ENCODE data around the gene ZFX.
A peak's percentile ranks its signal among the peaks of the same experiment; 100 is the strongest.

The ZFX gene

DNA sequence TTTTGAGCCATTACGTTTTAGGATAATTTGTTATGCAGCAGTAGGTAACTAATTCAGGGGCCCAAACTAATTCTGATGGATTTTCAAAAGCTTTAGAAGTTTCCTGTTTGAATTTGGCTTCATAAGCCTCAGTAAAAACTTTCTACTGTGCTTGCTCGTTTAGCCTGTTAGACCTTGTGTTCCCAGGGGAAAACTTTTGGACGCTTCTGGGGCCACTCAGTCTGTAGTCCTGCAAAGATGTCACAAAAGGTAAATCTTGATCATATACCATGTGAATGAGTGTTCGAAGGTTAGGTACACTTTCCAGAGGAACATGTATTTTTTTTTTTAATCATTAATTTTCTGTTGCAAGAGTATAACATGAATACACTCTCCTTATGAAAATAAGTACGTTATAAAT, 93.7 kb downstream of the ZFX start:
- H3K27me3 ChIP-seq (ENCODE audit: control insufficient read depth, insufficient read depth, low read length) = peaks cover 20% of the 10 kb centered on the region
- H3K36me3 ChIP-seq (ENCODE audit: insufficient read depth, low read length) = no peaks in the 10 kb centered on the region
- H3K9me3 ChIP-seq (replicated peaks; ENCODE audit: low read length) = no peaks in the 10 kb centered on the region
- H3K4me1 ChIP-seq (ENCODE audit: control insufficient read depth, insufficient read depth, low read length) = peaks cover 19% of the 10 kb centered on the region
- no peak overlapping the region for H3K4me3 ChIP-seq (ENCODE audit: low read length)
- H3K9ac ChIP-seq (ENCODE audit: low read depth, low read length) = no peak overlapping the region
- H3K4me2 ChIP-seq (ENCODE audit: low read length) = no peak overlapping the region

DNA sequence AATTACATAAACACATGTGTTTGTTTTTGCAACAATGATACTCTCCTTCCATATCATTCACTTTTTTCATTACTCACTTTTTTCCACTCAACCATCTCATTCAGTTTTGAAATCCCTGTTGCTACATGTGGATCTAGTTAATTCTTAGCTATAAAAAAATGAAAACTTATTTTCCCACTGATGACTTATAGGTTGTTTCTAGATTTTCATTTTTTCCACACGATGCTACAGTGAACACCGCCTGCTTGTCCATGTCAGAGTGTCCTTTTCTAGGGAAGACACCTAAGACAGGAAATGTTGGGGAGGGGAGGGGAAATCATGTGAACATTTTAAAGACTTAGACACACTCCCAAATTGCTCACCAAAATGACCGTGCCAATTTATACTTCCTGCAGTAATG, 94.2 kb downstream of the ZFX start:
- Histone ChIP-seq H3K4me1 (ENCODE audit: control insufficient read depth, insufficient read depth, low read length) (peaks cover 19% of the 10 kb centered on the region), H3K36me3 (ENCODE audit: insufficient read depth, low read length) (no peaks in the 10 kb centered on the region), H3K9me3 (replicated peaks; ENCODE audit: low read length) (no peaks in the 10 kb centered on the region), H3K4me2 (ENCODE audit: low read length) (peak overlapping the region; percentile 27), H3K27me3 (ENCODE audit: control insufficient read depth, insufficient read depth, low read length) (peaks cover 25% of the 10 kb centered on the region), H3K9ac (ENCODE audit: low read depth, low read length) (no peak overlapping the region), H3K4me3 (ENCODE audit: low read length) (no peak overlapping the region)

DNA sequence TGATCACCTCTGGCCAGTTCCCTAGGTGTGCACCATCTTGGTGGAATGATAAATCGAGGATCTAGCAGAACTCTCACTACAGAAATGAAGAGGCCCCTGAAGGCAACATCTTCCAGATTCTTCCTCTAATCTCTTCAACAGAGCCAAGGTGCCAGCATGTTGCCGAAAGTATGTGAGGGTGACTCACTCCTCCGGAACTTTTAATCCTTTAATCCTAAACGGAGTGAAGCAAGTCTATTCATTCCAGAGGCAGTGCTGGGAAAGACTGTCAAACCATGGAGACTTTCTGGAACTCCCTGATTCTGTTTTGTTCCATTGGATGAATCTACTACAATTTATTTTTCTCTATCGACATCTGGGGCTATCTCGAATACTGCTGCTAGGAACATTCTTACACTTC, 95.7 kb downstream of the ZFX start:
- Histone ChIP-seq H3K36me3 (ENCODE audit: insufficient read depth, low read length) (no peaks in the 10 kb centered on the region), H3K27me3 (ENCODE audit: control insufficient read depth, insufficient read depth, low read length) (peaks cover 26% of the 10 kb centered on the region), H3K4me2 (ENCODE audit: low read length) (no peak overlapping the region), H3K9ac (ENCODE audit: low read depth, low read length) (no peak overlapping the region), H3K9me3 (replicated peaks; ENCODE audit: low read length) (no peaks in the 10 kb centered on the region), H3K4me1 (ENCODE audit: control insufficient read depth, insufficient read depth, low read length) (peaks cover 19% of the 10 kb centered on the region), H3K4me3 (ENCODE audit: low read length) (no peak overlapping the region)

DNA sequence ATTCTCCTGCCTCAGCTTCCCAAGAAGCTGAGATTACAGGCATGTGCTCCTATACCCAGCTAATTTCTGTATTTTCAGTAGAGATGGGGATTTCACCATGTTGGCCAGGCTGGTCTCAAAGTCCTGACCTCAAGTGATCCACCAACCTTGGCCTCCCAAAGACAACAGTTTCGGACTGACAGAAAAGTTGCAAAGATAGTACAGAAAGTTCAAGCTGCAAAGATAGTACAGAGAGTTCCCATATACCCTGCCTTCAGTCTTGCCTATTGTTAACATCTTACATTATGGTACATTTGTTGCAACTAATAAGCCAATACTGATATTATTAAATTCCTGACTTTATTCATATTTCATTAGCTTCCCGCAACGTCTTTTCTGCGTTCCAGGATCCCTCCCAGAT, 98.5 kb downstream of the ZFX start:
- Histone ChIP-seq H3K36me3 (ENCODE audit: insufficient read depth, low read length) (no peaks in the 10 kb centered on the region), H3K4me3 (ENCODE audit: low read length) (no peak overlapping the region), H3K27me3 (ENCODE audit: control insufficient read depth, insufficient read depth, low read length) (peaks cover 42% of the 10 kb centered on the region), H3K4me2 (ENCODE audit: low read length) (no peak overlapping the region), H3K9me3 (replicated peaks; ENCODE audit: low read length) (no peaks in the 10 kb centered on the region), H3K9ac (ENCODE audit: low read depth, low read length) (no peak overlapping the region), H3K4me1 (ENCODE audit: control insufficient read depth, insufficient read depth, low read length) (peaks cover 19% of the 10 kb centered on the region)

DNA sequence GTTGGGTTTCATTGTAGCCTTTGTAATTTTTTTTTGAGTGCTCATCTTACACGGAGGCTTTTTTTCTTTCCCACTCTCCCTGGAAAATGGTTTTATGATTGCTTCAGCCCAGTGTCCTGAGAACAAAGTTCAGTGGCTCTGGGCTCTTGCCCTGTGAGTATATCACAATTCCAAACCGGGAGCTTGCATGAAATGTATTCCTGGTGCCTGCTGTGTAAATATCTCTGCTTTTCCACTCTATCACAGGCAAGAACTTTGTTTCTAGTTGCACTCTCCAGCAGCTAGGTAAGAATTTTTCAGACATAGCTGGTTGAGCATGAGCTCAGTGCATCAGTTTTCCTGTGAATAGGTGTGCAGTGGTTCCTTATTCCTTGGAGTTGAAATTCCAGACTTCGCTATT, 103.5 kb downstream of the ZFX start:
- H3K27me3 ChIP-seq (ENCODE audit: control insufficient read depth, insufficient read depth, low read length) = peaks cover 44% of the 10 kb centered on the region
- no peaks in the 10 kb centered on the region for H3K9me3 ChIP-seq (replicated peaks; ENCODE audit: low read length)
- H3K9ac ChIP-seq (ENCODE audit: low read depth, low read length) = no peak overlapping the region
- H3K36me3 ChIP-seq (ENCODE audit: insufficient read depth, low read length) = no peaks in the 10 kb centered on the region
- H3K4me2 ChIP-seq (ENCODE audit: low read length) = no peak overlapping the region
- no peak overlapping the region for H3K4me3 ChIP-seq (ENCODE audit: low read length)
- no peaks in the 10 kb centered on the region for H3K4me1 ChIP-seq (ENCODE audit: control insufficient read depth, insufficient read depth, low read length)

DNA sequence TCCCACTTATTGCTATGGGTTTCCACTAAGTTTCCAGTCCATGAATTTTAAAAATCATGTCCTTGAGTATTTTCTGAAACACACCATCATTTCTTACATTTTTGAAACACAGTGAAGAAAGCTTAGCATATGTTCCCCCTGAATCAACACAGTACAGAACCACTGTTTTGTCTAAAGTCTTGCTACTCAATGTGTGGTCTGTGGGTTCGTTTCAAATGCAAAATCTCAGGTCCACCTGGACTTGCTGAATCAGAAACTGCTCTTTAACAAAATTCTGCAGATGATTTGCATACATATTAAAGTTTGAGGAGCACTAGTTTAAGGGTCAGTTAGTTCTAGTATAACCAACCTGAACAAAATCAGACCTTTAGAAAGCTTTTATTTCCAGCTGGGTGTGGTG, 103.9 kb downstream of the ZFX start:
- H3K27me3 ChIP-seq (ENCODE audit: control insufficient read depth, insufficient read depth, low read length) = peaks cover 39% of the 10 kb centered on the region
- no peak overlapping the region for H3K4me3 ChIP-seq (ENCODE audit: low read length)
- no peaks in the 10 kb centered on the region for H3K36me3 ChIP-seq (ENCODE audit: insufficient read depth, low read length)
- H3K4me1 ChIP-seq (ENCODE audit: control insufficient read depth, insufficient read depth, low read length) = no peaks in the 10 kb centered on the region
- no peak overlapping the region for H3K4me2 ChIP-seq (ENCODE audit: low read length)
- no peaks in the 10 kb centered on the region for H3K9me3 ChIP-seq (replicated peaks; ENCODE audit: low read length)
- no peak overlapping the region for H3K9ac ChIP-seq (ENCODE audit: low read depth, low read length)

DNA sequence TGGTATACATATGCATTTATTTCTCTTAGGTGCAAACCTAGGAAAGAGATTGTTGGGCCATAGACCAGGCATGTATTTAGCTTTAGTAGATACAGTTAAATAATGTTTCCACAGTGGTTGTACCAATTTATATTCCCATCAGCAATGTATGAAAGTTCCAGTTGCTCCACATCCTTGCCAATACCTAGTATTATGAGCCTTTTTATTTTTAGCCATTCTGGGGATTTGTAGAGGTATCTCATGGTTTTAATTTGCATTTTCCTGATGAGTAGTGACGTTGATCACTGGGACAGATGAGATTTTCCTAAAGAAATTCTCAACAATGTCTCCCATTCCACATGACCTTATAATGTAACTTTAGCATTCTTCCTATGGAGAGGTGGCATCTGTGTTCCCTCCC, 107.5 kb downstream of the ZFX start:
- Histone ChIP-seq H3K27me3 (ENCODE audit: control insufficient read depth, insufficient read depth, low read length) (peaks cover 30% of the 10 kb centered on the region), H3K9me3 (replicated peaks; ENCODE audit: low read length) (no peaks in the 10 kb centered on the region), H3K9ac (ENCODE audit: low read depth, low read length) (no peak overlapping the region), H3K4me3 (ENCODE audit: low read length) (no peak overlapping the region), H3K36me3 (ENCODE audit: insufficient read depth, low read length) (no peaks in the 10 kb centered on the region), H3K4me2 (ENCODE audit: low read length) (no peak overlapping the region), H3K4me1 (ENCODE audit: control insufficient read depth, insufficient read depth, low read length) (no peaks in the 10 kb centered on the region)

DNA sequence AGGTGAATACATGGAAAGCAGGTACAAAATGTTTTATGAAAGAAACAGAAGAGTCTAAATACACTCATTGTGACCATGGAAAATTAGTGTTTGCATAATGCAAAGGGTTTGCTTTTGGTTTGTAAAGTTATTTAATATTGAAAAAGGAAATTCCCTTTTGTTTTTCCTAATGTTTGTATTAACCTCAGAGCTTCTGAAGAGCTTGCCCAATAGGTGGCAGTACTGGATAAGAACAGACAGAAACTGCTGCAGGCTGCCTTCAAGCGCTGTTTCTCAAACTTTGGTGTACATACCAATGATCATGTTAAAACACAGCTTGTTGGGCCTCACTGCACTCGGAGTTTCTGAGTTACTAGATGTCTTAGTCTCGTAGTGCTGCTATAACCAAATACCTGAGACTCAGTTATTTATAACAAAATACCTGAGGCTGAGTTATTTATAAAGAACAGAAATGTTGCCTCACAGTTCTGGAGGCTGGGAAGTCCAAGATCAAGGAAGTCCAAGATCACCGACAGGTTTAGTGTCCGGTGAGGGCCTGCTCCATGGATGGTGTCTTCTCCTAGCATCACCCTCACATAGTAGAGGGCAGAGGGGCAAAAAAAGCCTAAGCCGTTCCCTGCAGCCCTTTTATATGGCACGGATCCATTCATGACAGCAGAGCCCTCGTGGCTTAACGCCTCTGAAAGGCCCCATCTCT, 110.2 kb downstream of the ZFX start:
- H3K4me2 ChIP-seq (ENCODE audit: low read length) = no peak overlapping the region
- H3K4me3 ChIP-seq (ENCODE audit: low read length) = no peak overlapping the region
- no peak overlapping the region for H3K9ac ChIP-seq (ENCODE audit: low read depth, low read length)
- no peaks in the 10 kb centered on the region for H3K36me3 ChIP-seq (ENCODE audit: insufficient read depth, low read length)
- no peaks in the 10 kb centered on the region for H3K9me3 ChIP-seq (replicated peaks; ENCODE audit: low read length)
- no peaks in the 10 kb centered on the region for H3K4me1 ChIP-seq (ENCODE audit: control insufficient read depth, insufficient read depth, low read length)
- H3K27me3 ChIP-seq (ENCODE audit: control insufficient read depth, insufficient read depth, low read length) = peaks cover 34% of the 10 kb centered on the region

DNA sequence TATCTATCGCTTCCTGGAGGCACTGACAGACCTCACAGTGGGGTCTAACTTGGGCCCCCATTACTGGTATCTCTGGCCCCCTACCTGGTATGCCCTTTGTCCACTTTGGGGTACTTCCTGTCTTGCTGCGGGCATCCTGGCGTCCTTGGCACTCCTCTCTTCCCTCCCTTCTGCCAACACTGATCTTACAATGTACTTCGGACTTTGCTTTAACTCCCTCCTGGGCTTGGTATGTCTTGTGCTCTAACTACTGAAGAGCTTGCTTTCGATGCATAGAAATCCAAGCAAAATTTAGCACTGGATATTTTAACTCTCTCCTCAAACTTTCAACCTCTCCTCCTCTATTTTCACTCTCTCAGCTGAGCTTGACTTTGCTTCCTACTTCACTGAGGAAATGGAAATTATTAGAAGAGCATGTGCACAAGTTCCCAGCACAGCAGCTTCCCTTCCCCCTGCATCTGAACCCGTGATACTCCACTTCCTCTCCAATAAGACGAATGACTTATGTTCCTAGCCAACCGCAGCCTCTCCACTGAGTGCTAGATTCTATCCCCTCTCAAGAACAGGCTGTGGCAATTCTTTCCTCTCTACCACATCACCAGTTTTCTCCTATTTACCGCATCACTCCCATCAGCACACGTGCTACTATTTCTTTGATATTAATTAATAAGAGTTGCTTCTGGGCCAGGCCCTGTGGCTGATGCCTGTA, 111.5 kb downstream of the ZFX start:
- Histone ChIP-seq H3K9me3 (replicated peaks; ENCODE audit: low read length) (no peaks in the 10 kb centered on the region), H3K9ac (ENCODE audit: low read depth, low read length) (no peak overlapping the region), H3K4me2 (ENCODE audit: low read length) (no peak overlapping the region), H3K4me1 (ENCODE audit: control insufficient read depth, insufficient read depth, low read length) (no peaks in the 10 kb centered on the region), H3K27me3 (ENCODE audit: control insufficient read depth, insufficient read depth, low read length) (peaks cover 34% of the 10 kb centered on the region), H3K4me3 (ENCODE audit: low read length) (no peak overlapping the region), H3K36me3 (ENCODE audit: insufficient read depth, low read length) (no peaks in the 10 kb centered on the region)

DNA sequence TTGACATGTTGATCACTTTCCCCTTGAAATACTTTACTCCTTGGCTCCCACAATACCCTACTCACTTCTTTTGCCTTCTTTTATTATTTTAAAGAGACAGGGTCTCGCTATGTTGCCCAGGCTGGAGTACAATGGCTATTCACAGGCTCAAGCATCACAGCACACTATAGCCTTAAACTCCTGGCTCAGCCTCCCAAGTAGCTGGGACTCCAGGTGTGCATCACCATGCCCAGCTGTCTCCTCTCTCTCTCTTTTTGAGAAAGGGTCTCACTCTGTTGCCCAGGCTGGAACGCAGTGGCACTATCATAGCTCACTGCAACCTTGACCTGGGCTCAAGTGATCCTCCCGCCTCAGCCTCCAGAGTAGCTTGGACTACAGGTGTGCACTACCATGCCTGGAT, 112.8 kb downstream of the ZFX start:
- no peaks in the 10 kb centered on the region for H3K9me3 ChIP-seq (replicated peaks; ENCODE audit: low read length)
- peaks cover 27% of the 10 kb centered on the region for H3K27me3 ChIP-seq (ENCODE audit: control insufficient read depth, insufficient read depth, low read length)
- no peaks in the 10 kb centered on the region for H3K4me1 ChIP-seq (ENCODE audit: control insufficient read depth, insufficient read depth, low read length)
- no peaks in the 10 kb centered on the region for H3K36me3 ChIP-seq (ENCODE audit: insufficient read depth, low read length)
- H3K9ac ChIP-seq (ENCODE audit: low read depth, low read length) = no peak overlapping the region
- no peak overlapping the region for H3K4me2 ChIP-seq (ENCODE audit: low read length)
- no peak overlapping the region for H3K4me3 ChIP-seq (ENCODE audit: low read length)

DNA sequence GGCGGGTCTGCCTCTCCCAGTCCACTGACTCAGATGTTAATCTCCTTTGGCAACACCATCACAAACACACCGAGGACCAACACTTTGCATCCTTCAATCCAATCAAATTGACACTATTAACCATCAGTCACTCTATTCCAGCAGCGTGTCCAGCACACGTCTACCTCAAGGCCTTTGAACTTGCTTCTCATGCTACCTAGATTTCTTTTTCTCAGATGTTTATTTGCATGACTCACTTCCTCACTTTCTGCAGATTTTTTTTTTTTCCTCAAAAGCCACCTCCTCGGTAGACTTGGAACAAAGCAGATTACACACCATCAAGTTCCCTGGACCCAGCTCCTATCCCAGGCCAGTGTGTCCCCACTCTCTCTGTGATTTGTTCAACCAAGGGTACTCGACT, 114.9 kb downstream of the ZFX start:
- H3K4me3 ChIP-seq (ENCODE audit: low read length) = no peak overlapping the region
- no peaks in the 10 kb centered on the region for H3K36me3 ChIP-seq (ENCODE audit: insufficient read depth, low read length)
- H3K27me3 ChIP-seq (ENCODE audit: control insufficient read depth, insufficient read depth, low read length) = peaks cover 31% of the 10 kb centered on the region
- no peaks in the 10 kb centered on the region for H3K9me3 ChIP-seq (replicated peaks; ENCODE audit: low read length)
- no peak overlapping the region for H3K9ac ChIP-seq (ENCODE audit: low read depth, low read length)
- H3K4me1 ChIP-seq (ENCODE audit: control insufficient read depth, insufficient read depth, low read length) = no peaks in the 10 kb centered on the region
- H3K4me2 ChIP-seq (ENCODE audit: low read length) = no peak overlapping the region

All from skeletal muscle satellite cell (primary cell).